Panc1 (cell line): ENCODE measurements around the gene SENP1. TPM values are rescaled to one million over a fixed set of nuclear protein-coding genes. Genes with fewer than 3 reads are reported as not detected.

Experiments
- ATAC-seq: fragments of 200-7000 bp; cut with Tn5 transposase; 2 replicates; pipeline ENCODE4 v1.9.1; 2020; ENCODE audit warnings: mild to moderate bottlenecking, moderate library complexity
- BruUV-seq: library from RNA; stranded (reverse); fragments of 400-500 nt; replicated peaks from 2 replicates; lab custom pipeline; 2021; lab: Mats Ljungman, UMichigan
- CTCF ChIA-PET: fragments of 300-600 bp; sonication (Branson Sonifier 250); formaldehyde crosslinking; loops from one replicate; lab custom pipeline; 2022; ENCODE audit warnings: antibody characterized with exemption; lab: Charles Lee
- POLR2A ChIA-PET: fragments of 300-600 bp; sonication (Branson Sonifier 250); formaldehyde crosslinking; loops from one replicate; lab custom pipeline; 2022; ENCODE audit warnings: antibody characterized with exemption; lab: Charles Lee
- DNase-seq: peaks from one replicate; pipeline ENCODE4 v3.0.0-alpha.2; 2010; ENCODE audit warnings: low read depth, low spot score
- H3K27ac ChIP-seq: 2 replicates; pipeline ENCODE4 v1.5.1; 2011; ENCODE audit warnings: mild to moderate bottlenecking, low read length, inconsistent platforms
- H3K27me3 ChIP-seq: fragments of 200-500 bp; sonication (Bioruptor generic); 2 replicates; pipeline ENCODE4 v1.6.0; 2014; ENCODE audit warnings: low read length, inconsistent platforms; ENCODE audit not compliant: control insufficient read depth, insufficient read depth
- H3K36me3 ChIP-seq: fragments of 200-500 bp; sonication (Bioruptor generic); 2 replicates; pipeline ENCODE4 v1.5.1; 2014; ENCODE audit warnings: inconsistent platforms, mild to moderate bottlenecking, low read length, moderate library complexity; ENCODE audit not compliant: control insufficient read depth, insufficient read depth
- H3K4me1 ChIP-seq: 2 replicates; pipeline ENCODE4 v1.5.1; 2011; ENCODE audit warnings: inconsistent platforms, mild to moderate bottlenecking, low read length, moderate library complexity; ENCODE audit not compliant: control insufficient read depth, insufficient read depth
- H3K4me3 ChIP-seq, 2 experiments: 2 replicates each; pipeline ENCODE4 v1.5.1; 2011 to 2012; ENCODE audit warnings: low read depth in 2 of 2, low read length in 2 of 2, mild to moderate bottlenecking in 2 of 2, inconsistent platforms in 1 of 2, moderate library complexity in 1 of 2
- H3K9me3 ChIP-seq: fragments of 200-500 bp; sonication (Bioruptor generic); 2 replicates; pipeline ENCODE4 v1.5.1; 2014; ENCODE audit warnings: low read depth, mild to moderate bottlenecking, inconsistent platforms, low read length, moderate library complexity; ENCODE audit not compliant: control insufficient read depth, insufficient read depth
- CTCF ChIP-seq: fragments of 450-650 bp; IDR thresholded peaks from 2 replicates; pipeline ENCODE4 v1.5.1; 2017; ENCODE audit warnings: mild to moderate bottlenecking
- POLR2AphosphoS5 ChIP-seq: IDR thresholded peaks from 2 replicates; pipeline ENCODE4 v1.6.1; 2012; ENCODE audit warnings: mild to moderate bottlenecking, low read depth, low read length, moderate library complexity
- REST ChIP-seq, 2 experiments: IDR thresholded peaks; 2 replicates each; pipeline ENCODE4 v1.6.1; 2011 to 2012; ENCODE audit warnings: low read depth in 2 of 2, control low read depth in 1 of 2, low read length in 1 of 2, mild to moderate bottlenecking in 1 of 2, moderate library complexity in 1 of 2; ENCODE audit not compliant: insufficient read depth in 1 of 2
- SIN3A ChIP-seq: IDR thresholded peaks from 2 replicates; pipeline ENCODE4 v1.6.1; 2012; ENCODE audit warnings: low read depth, mild to moderate bottlenecking, low read length, moderate library complexity, borderline replicate concordance; ENCODE audit not compliant: insufficient read depth
- TCF7L2 ChIP-seq: IDR thresholded peaks from 2 replicates; pipeline ENCODE4 v1.6.1; 2011; ENCODE audit warnings: mild to moderate bottlenecking, low read depth, low read length, inconsistent platforms
- in situ Hi-C: cut with HindIII; loops from 2 replicates; pipeline ENCODE4 v1.10.0; 2016; ENCODE audit warnings: low sequenced_read_pairs, low pct_unique_long_range_greater_than_20kb
- intact Hi-C: fragments of 100-400 bp; cut with micrococcal nuclease; formaldehyde crosslinking; loops from one replicate; pipeline ENCODE4 v1.10.0; 2022; ENCODE audit not compliant: unreplicated experiment
- total RNA-seq: library from RNA; stranded (reverse); gene quantifications from one replicate; pipeline ENCODE4 v1.2.1, GENCODE V29; 2021; ENCODE audit not compliant: unreplicated experiment

The SENP1 gene
- total RNA-seq, 1 experiment from 2014 or later: 35.2 TPM

GRCh38 chr12:48072266-48072665 is 33.6 kb downstream of the SENP1 start:
- ATAC-seq (no peak), DNase-seq (no peak)
- BruUV-seq: no TSS peak
- intact Hi-C loops: no loop called here
- H3K36me3 ChIP-seq: peaks cover 22% of the 10 kb centered on the region
- in situ Hi-C loops: no loop called here
- no peaks in the 10 kb centered on the region for H3K9me3 ChIP-seq
- H3K4me1 ChIP-seq: no peaks in the 10 kb centered on the region
- H3K27ac ChIP-seq: no peak overlapping the region
- TF ChIP-seq POLR2AphosphoS5 (no peak), REST (IDR thresholded peaks at IDR 0.05; ENCODE audit: insufficient read depth in 1 of 2, low read depth in 2 of 2, low read length in 1 of 2) (no peak), TCF7L2 (no peak), CTCF (no peak), SIN3A (no peak)
- POLR2A ChIA-PET: no interaction called here
- CTCF ChIA-PET: no interaction called here
- no peak overlapping the region for H3K4me3 ChIP-seq
- H3K27me3 ChIP-seq: no peaks in the 10 kb centered on the region

DNA sequence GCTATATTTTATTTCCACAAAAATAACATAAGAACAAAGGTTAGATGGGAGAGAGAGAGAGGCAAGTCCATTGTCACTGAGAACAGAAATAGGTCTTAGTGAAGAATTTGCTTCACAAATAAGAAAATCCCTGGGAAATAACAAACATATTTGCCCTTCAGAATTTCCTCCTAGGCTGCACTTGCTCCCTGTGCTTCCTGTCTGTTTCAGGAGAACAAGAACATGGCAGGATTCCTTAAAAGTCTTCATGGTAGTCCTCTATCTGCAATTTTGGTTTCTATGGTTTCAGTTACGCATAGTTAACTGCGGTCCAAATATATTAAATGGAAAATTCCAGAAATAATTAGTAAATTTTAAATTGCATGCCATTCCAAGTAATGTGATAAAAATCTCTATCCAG is 34.1 kb downstream of the SENP1 start:
- POLR2A ChIA-PET: no interaction called here
- intact Hi-C loops: no loop called here
- no peak for TF ChIP-seq REST (IDR thresholded peaks at IDR 0.05; ENCODE audit: insufficient read depth in 1 of 2, low read depth in 2 of 2, low read length in 1 of 2)
- no peak for TF ChIP-seq TCF7L2
- no peak for TF ChIP-seq SIN3A
- TF ChIP-seq POLR2AphosphoS5: no peak
- TF ChIP-seq CTCF: no peak

More for the DNA sequence above, 34.1 kb downstream of the SENP1 start:
- no peak for DNase-seq
- Histone ChIP-seq H3K4me1 (no peaks in the 10 kb centered on the region), H3K27ac (no peak overlapping the region), H3K9me3 (no peaks in the 10 kb centered on the region), H3K4me3 (no peak overlapping the region), H3K27me3 (no peaks in the 10 kb centered on the region), H3K36me3 (peaks cover 25% of the 10 kb centered on the region)
- in situ Hi-C loops: no loop called here
- CTCF ChIA-PET: no interaction called here
- BruUV-seq: no TSS peak
- ATAC-seq: no peak
